Astrocyte (in vitro differentiated cells and primary cell): ENCODE results near the gene PDAP1. TPM values are rescaled to one million over a fixed set of nuclear protein-coding genes. Genes with fewer than 3 reads are reported as not detected.
A peak's percentile ranks its signal among the peaks of the same experiment; 100 is the strongest.

Source experiments
- DNase-seq: peaks from one replicate; pipeline ENCODE4 v3.0.0-alpha.2; 2010; ENCODE audit warnings: low read depth
- FAIRE-seq: peaks from 2 replicates; lab custom pipeline; 2011; peaks lifted over from hg19 to GRCh38; lab: Jason Lieb, UNC
- H2AFZ ChIP-seq: 2 replicates; pipeline ENCODE4 v1.6.0; 2012; ENCODE audit warnings: low read depth, low read length, inconsistent platforms
- H3K27ac ChIP-seq: 2 replicates; pipeline ENCODE4 v1.5.1; 2011; ENCODE audit warnings: low read depth, low read length, inconsistent platforms
- H3K27me3 ChIP-seq: 2 replicates; pipeline ENCODE4 v1.6.0; 2011; ENCODE audit warnings: low read length, inconsistent platforms; ENCODE audit not compliant: insufficient read depth
- H3K36me3 ChIP-seq: 2 replicates; pipeline ENCODE4 v1.5.1; 2011; ENCODE audit warnings: low read length, inconsistent platforms; ENCODE audit not compliant: insufficient read depth
- H3K4me1 ChIP-seq: 2 replicates; pipeline ENCODE4 v1.5.1; 2011; ENCODE audit warnings: low read length, inconsistent platforms; ENCODE audit not compliant: insufficient read depth
- H3K4me2 ChIP-seq: 2 replicates; pipeline ENCODE4 v1.6.0; 2012; ENCODE audit warnings: low read length, inconsistent platforms
- H3K4me3 ChIP-seq: 2 replicates; pipeline ENCODE4 v1.5.1; 2011; ENCODE audit warnings: low read depth, mild to moderate bottlenecking, low read length, inconsistent platforms; ENCODE audit not compliant: insufficient read depth
- H3K79me2 ChIP-seq: 2 replicates; pipeline ENCODE4 v1.6.0; 2012; ENCODE audit warnings: mild to moderate bottlenecking, low read length, inconsistent platforms; ENCODE audit not compliant: insufficient read depth
- H3K9ac ChIP-seq: 2 replicates; pipeline ENCODE4 v1.6.0; 2012; ENCODE audit warnings: mild to moderate bottlenecking, low read length, inconsistent platforms
- H3K9me3 ChIP-seq: 2 replicates; pipeline ENCODE4 v1.5.1; 2012; ENCODE audit warnings: low read depth, mild to moderate bottlenecking, low read length, inconsistent platforms; ENCODE audit not compliant: insufficient read depth
- H4K20me1 ChIP-seq: 2 replicates; pipeline ENCODE4 v1.6.0; 2012; ENCODE audit warnings: low read length, inconsistent platforms; ENCODE audit not compliant: insufficient read depth
- H3K27ac Mint-ChIP-seq: one replicate; pipeline ENCODE4 v1.8.0; 2021; ENCODE audit warnings: mild to moderate bottlenecking, mixed read lengths; ENCODE audit not compliant: unreplicated experiment
- H3K27me3 Mint-ChIP-seq: one replicate; pipeline ENCODE4 v1.8.0; 2021; ENCODE audit warnings: low read depth, mixed read lengths; ENCODE audit not compliant: unreplicated experiment
- H3K36me3 Mint-ChIP-seq: one replicate; pipeline ENCODE4 v1.8.0; 2021; ENCODE audit warnings: low read depth, mixed read lengths; ENCODE audit not compliant: unreplicated experiment
- H3K4me1 Mint-ChIP-seq: one replicate; pipeline ENCODE4 v1.8.0; 2021; ENCODE audit warnings: low read depth, mixed read lengths; ENCODE audit not compliant: unreplicated experiment
- H3K4me3 Mint-ChIP-seq: one replicate; pipeline ENCODE4 v1.8.0; 2021; ENCODE audit warnings: mild to moderate bottlenecking, moderate library complexity, mixed read lengths; ENCODE audit not compliant: unreplicated experiment
- H3K9me3 Mint-ChIP-seq: one replicate; pipeline ENCODE4 v1.8.0; 2021; ENCODE audit warnings: mild to moderate bottlenecking, mixed read lengths; ENCODE audit not compliant: unreplicated experiment
- EZH2 ChIP-seq: IDR thresholded peaks from 2 replicates; pipeline ENCODE4 v1.6.1; 2012; ENCODE audit warnings: mild to moderate bottlenecking, low read length, inconsistent platforms; ENCODE audit not compliant: insufficient read depth
- total RNA-seq: library from RNA; stranded (reverse); gene quantifications from 2 replicates; pipeline ENCODE4 v1.2.1, GENCODE V29; 2021
- TF ChIP-seq, protein P1 (sequence below): IDR thresholded peaks from 2 replicates; pipeline ENCODE4 v1.5.1; 2011; ENCODE audit warnings: low read depth, mild to moderate bottlenecking, inconsistent platforms, low read length, moderate library complexity; ENCODE audit not compliant: insufficient read depth

PDAP1 gene
- total RNA-seq, 1 donor from 2014 or later, result 106 TPM

DNA sequence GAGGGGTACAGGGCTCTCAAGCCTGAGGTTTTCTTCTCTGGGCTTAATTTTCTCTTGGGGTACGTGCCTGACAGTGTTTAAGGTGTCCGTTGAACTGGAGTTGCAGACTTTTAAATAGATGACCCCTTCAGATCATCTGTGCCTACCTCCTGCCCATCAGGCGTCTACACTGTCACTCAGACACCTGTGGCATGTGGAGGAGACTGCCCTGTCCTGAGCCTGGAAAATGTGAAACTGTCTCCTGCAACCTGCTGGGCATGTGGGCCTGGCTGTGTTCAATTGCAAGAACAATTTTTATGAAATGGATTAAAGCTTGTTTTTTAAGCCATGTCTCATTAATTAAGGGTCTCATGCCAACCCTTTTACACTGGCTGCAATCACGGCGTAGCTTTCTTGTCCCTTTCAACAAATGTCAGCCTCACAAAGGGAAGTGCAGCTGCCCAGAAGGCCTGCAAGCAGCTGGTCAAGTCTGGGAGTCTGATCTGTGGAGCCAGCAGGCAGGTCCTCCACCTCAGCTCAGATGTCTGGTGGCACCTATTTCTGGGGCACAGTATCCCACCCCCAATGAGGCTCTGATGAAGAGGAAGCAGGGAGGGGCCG is 48.8 kb upstream of the PDAP1 start:
- H3K4me3 ChIP-seq, result no peak overlapping the region
- H3K36me3 Mint-ChIP-seq, result peaks cover 26% of the 10 kb centered on the region
- no peak overlapping the region for H2AFZ ChIP-seq
- no peaks in the 10 kb centered on the region for H3K27me3 Mint-ChIP-seq
- H3K27me3 ChIP-seq, result no peaks in the 10 kb centered on the region
- no peak overlapping the region for H3K4me2 ChIP-seq
- no peak for FAIRE-seq
- no peaks in the 10 kb centered on the region for H3K9me3 Mint-ChIP-seq
- no peaks in the 10 kb centered on the region for H3K9me3 ChIP-seq
- no peaks in the 10 kb centered on the region for H3K4me1 ChIP-seq
- no peak overlapping the region for H3K27ac ChIP-seq
- no peak overlapping the region for H3K9ac ChIP-seq
- peaks cover 28% of the 10 kb centered on the region for H3K36me3 ChIP-seq
- peaks cover 74% of the 10 kb centered on the region for H4K20me1 ChIP-seq
- H3K27ac Mint-ChIP-seq, result peak overlapping the region; percentile 58
- no peak for DNase-seq
- H3K4me1 Mint-ChIP-seq, result peaks cover 7% of the 10 kb centered on the region
- TF ChIP-seq EZH2, result no peak
- TF ChIP-seq, protein P1, sequence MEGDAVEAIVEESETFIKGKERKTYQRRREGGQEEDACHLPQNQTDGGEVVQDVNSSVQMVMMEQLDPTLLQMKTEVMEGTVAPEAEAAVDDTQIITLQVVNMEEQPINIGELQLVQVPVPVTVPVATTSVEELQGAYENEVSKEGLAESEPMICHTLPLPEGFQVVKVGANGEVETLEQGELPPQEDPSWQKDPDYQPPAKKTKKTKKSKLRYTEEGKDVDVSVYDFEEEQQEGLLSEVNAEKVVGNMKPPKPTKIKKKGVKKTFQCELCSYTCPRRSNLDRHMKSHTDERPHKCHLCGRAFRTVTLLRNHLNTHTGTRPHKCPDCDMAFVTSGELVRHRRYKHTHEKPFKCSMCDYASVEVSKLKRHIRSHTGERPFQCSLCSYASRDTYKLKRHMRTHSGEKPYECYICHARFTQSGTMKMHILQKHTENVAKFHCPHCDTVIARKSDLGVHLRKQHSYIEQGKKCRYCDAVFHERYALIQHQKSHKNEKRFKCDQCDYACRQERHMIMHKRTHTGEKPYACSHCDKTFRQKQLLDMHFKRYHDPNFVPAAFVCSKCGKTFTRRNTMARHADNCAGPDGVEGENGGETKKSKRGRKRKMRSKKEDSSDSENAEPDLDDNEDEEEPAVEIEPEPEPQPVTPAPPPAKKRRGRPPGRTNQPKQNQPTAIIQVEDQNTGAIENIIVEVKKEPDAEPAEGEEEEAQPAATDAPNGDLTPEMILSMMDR, result no peak
- peaks cover 82% of the 10 kb centered on the region for H3K79me2 ChIP-seq
- no peak overlapping the region for H3K4me3 Mint-ChIP-seq

DNA sequence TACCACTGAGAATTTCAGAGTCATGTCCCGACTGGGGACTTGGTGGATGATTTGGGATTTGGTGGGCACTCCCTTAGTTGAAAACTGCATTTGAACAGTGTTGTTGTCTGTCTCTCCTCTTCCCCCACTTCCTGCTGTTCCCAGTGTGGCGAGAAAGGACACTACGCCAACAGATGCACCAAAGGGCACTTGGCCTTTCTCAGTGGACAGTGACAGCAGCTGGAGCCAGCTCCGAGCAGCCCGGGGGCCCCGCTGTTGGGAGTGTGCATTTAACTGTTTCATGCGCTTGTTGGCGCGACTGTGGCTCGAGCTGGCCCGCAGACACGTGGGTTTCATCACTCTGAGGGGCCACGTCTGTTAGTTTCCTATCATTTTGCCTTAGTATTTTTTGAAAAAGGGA is 47.9 kb upstream of the PDAP1 start:
- peaks cover 26% of the 10 kb centered on the region for H3K36me3 Mint-ChIP-seq
- no peak for FAIRE-seq

DNA sequence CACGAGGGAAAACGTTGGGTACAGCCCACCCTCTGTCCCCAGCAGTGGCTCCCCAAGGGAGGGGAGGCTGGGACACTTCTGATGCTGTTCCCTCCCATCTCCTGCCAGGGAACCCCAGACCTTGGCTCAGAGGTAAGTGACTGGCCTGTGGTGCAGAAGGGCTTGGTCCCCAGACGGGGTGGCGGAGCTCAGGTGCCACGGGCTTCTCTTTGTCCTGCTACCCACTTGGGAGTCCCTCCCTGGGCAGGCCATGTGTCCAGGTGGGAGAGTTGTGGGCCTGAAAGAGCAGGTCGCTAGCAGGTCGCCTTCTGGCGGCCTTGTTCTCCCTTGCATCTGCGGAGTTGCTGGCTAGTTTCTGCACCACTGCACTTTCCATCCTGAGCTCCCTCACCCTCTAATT is 47.5 kb upstream of the PDAP1 start:
- peaks cover 7% of the 10 kb centered on the region for H3K4me1 Mint-ChIP-seq
- no peaks in the 10 kb centered on the region for H3K9me3 Mint-ChIP-seq
- peaks cover 32% of the 10 kb centered on the region for H3K36me3 ChIP-seq
- H3K9ac ChIP-seq, result no peak overlapping the region
- H3K27ac Mint-ChIP-seq, result no peak overlapping the region
- H3K4me1 ChIP-seq, result no peaks in the 10 kb centered on the region
- peaks cover 70% of the 10 kb centered on the region for H3K79me2 ChIP-seq
- no peak overlapping the region for H3K4me3 ChIP-seq
- no peak overlapping the region for H3K27ac ChIP-seq
- peaks cover 26% of the 10 kb centered on the region for H3K36me3 Mint-ChIP-seq
- no peak overlapping the region for H3K4me3 Mint-ChIP-seq
- H3K27me3 ChIP-seq, result no peaks in the 10 kb centered on the region
- H3K27me3 Mint-ChIP-seq, result no peaks in the 10 kb centered on the region
- DNase-seq, result no peak
- no peak for TF ChIP-seq EZH2
- TF ChIP-seq, protein P1, result no peak
- H2AFZ ChIP-seq, result no peak overlapping the region
- peaks cover 64% of the 10 kb centered on the region for H4K20me1 ChIP-seq
- H3K9me3 ChIP-seq, result no peaks in the 10 kb centered on the region
- no peak for FAIRE-seq
- H3K4me2 ChIP-seq, result no peak overlapping the region

More for the DNA sequence above, 47.9 kb upstream of the PDAP1 start:
- no peak for DNase-seq
- H2AFZ ChIP-seq, result no peak overlapping the region
- peaks cover 28% of the 10 kb centered on the region for H3K36me3 ChIP-seq
- no peaks in the 10 kb centered on the region for H3K4me1 ChIP-seq
- TF ChIP-seq, protein P1, result no peak
- no peak for TF ChIP-seq EZH2
- Mint-ChIP-seq H3K27ac (no peak overlapping the region), H3K4me3 (no peak overlapping the region), H3K4me1 (peaks cover 7% of the 10 kb centered on the region), H3K9me3 (no peaks in the 10 kb centered on the region), H3K27me3 (no peaks in the 10 kb centered on the region)
- no peaks in the 10 kb centered on the region for H3K27me3 ChIP-seq
- H3K4me3 ChIP-seq, result no peak overlapping the region
- H3K9me3 ChIP-seq, result no peaks in the 10 kb centered on the region
- peaks cover 74% of the 10 kb centered on the region for H3K79me2 ChIP-seq
- no peak overlapping the region for H3K4me2 ChIP-seq
- peaks cover 68% of the 10 kb centered on the region for H4K20me1 ChIP-seq
- no peak overlapping the region for H3K9ac ChIP-seq
- H3K27ac ChIP-seq, result no peak overlapping the region
